Measurements from ENCODE around the gene MRO.
"Not testable (repeated sequence)": the region's sequence is repeated elsewhere in the genome, so short reads cannot be mapped to it uniquely, and the experiment has no call there.

Gene MRO

DNA sequence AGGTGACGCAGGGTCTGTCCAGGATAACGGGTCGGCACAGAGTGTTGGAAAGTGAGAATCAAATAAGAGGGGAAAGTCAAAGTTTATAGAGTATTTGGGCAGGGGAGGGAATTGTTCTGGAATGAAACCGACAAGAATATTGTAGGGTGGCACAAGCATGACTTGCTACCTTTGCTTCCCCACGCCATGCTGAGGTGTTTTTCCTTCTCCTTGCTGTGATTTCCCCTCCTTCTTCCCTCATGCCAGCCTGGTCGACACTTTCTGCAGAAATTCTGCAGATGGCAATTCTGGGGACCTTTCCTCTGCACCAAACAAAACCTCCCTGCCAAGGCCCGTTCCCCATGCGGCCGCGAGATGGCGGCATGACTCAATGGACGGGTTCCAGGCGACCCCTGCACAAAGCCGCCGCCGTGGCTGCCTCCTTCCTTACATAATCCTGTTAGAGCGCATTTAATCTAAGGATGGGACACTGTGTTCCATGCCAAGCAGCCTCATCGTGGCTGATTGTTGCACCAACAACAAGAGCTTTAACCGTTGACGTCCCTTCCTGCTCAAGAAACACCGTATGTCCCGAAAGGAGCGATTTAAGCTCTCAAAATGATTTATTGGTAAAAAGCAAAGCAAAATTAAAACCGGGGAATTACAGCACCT, at the start of gene MRO:
TSS of gene MRO (minus strand) at position 289 of the 651 bp plus-strand sequence. CDS start 10,616 bp downstream, outside the sequence.
- peak; percentile 36 for DNase-seq

DNA sequence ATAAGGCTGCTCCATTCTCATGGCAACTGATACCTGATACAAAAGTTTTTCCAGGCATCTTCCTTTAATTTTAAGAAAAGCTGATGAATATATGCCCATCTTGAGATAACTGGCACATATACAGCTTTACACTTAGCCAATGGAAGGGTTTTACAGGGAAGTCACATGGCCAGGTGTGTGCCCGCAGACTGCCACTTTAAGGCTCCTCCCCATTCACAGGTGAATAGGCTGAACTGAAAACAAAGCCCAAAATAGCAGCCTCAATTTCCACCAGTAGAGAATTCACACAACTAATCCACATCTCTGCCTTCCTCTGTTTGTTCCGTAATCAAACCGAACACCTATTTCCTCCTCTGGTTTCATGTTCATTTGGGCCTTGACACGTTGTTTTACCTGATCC, 49.3 kb upstream of the MRO start:
- DNase-seq, result no peak

DNA sequence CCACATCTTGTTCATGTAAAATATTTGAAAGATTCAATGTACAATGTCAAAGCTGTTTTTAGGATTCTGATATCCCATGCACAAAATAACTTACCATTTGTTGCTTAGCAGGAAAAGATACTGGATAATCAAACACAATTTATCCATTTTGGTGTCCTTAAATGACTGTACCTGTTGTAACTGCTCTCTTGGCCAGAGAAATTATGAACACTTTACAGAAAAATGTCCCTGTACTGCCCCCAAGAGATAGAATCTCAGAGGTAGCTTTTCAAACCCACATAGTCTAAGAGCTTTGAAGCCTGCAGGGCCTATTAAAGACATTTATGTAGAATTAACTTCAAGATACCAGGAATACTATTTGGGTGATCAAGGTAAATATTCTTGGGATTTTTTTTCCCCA, 46.9 kb upstream of the MRO start:
- no peak for DNase-seq

- DNase-seq, result no peak
These were observed 44.1 kb upstream of the MRO start for GRCh38 chr18:50863840-50864375.

DNA sequence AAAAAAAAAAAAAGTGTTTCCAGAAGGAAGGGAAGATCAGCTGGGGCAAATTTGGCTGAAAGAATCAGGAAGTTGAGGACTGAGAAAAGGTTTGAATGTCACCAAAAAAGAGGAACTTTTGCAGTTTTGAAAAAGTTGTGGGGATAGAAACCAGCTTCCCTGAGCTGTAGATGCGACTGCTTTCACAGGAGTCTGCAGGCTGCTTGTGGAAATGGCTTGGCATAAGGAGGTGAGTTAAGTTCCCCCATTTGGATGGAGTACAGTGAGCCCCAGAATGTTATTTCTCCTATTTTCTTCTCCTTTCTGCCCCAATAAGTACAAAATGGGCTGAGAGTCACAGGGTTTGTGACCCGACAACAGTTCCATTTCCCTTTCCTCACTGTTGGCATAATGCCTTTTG, 42.6 kb upstream of the MRO start:
- DNase-seq, result no peak

DNA sequence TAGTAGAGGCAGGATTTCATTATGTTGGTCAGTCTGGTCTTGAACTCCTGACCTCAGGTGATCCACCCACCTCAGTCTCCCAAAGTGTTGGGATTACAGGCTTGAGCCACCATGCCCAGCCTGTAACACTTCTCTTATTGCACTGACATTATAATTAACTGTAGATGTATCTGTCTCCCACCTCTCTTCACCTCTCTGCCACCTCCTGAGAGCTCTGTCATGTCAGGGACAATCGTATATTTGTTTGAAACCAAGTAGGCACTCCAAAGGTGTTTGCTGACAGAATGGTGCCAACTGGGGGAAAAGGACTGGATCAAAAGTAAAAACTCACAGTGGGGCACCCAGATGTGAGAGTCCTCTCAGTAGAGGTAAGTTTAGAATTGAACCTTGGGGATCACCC, 41.8 kb upstream of the MRO start:
- DNase-seq, result no peak

DNA sequence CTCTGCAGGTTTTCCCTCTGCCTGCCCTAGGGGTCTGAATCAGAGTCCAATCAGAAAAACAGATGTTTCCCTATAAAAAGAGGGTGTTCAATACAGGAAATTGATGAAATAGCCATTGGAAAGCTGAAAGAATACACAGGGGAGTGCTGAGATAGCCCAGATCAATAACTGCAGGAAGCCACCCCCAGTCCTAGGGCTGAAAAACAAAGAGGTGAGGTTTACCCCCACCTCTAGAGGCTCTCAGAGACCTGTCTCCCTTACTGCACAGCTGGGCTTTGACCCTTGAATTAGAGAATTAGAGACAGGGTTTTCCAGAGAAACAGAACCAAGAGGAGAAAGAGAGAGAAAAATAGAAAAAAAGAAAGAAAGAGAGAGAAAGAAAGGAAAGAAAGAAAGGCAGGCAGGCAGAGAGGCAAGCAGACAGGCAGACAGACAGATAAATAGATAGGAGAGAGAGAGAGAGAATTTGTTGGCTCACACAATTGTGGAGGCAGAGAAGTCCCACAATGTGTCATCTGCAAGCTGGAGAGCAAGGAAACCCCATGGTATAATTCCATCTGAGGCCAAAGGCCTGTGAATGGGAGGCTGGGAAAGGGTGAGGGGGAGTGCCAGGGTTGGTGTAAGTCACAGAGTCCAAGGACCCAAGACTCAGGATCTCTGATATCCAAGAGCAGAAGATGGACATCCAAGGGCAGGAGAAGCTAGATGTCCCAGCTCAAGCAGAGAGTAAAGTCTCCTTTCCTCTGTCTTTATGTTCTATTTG, 40.2 kb upstream of the MRO start:
- no peak for DNase-seq

DNA sequence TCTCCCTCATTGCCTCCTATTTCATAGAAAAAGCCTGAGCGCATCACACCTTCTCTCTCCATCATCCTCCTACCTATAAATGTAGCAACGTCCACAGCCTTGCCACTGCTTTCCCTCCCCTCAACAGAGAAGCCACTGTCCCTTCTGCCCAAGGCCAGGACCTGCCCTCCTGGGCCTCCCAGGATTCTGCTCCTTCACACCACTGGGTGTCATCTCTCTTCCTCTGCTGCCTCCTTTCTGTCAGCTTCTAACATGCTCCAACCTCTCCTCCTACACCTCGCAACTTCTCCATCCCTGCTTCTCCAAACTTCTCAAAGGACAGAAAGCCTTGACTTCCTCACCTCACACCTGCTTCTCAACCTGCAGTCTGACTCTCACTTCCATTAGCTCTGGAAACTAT, 37.9 kb upstream of the MRO start:
- no peak for DNase-seq

DNA sequence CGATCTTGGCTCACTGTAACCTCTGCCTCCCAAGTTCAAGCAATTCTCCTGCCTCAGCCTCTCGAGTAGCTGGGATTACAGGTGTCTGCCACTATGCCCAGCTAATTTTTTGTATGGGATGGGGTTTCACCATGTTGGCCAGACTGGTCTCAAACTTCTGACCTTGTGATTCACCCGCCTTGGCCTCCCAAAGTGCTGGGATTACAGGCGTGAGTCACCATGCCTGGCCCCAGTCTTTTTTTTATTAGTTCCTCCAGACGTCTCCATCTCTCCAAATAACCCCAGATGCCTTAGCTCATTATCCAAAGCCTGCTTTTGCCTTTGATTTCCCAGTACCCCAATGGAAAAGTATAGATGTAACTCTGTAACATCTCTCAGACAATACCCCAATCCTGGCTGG, 37.4 kb upstream of the MRO start:
- not testable (repeated sequence) for DNase-seq

DNA sequence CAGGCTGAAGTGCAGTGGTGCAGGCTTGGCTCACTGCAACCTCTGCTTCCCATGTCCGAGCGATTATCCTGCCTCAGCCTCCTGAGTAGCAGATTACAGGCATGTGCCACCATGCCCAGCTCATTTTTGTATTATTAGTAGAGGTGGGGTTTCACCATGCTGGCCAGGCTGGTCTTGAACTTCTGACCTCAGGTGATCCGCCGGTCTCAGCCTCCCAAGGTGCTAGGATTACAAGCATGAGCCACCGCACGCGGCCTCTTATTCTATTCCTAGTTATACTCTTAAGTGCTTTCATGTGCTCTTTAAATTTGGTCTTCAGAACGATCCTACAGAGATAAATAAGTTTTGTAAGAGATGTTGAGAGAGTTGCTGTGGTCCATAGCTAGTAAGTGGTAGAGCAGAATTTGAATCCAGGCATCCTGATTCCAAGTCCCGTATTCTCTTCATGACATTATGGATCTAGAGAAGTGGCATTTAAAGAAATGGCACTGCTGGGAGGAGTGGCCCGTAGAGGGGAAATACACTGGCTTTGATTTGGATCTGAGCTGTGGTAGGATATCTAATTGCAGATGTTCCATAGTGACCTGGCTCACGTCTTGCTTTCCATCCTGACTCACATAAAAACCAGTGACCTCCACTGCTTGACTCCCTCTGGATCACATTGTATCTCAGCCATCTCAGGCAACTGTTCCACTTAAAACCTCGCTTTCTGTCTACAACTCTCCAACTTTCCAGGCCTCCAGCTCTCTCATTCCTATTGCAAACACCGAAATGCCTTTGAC, 36.4 kb upstream of the MRO start:
- no peak for DNase-seq

DNA sequence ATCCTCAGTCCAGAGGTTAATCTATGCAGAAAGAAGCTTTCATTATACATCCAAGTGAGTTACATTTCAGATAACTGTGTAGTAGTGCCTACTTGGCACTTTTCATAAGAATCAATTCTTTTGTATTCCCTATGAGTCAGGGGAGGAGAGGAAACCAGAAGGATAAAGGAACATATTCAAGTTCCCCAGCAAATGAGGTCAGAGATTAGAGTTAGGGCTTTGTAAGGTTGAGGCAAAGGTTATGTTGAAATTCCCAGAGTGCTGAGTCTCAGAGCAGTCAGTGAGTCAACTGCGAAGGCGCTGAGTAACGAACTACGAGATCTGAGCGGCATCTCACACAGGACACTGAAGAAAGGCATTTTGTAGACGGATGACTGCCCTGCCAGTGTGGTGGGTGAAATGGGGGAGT, 34.1 kb upstream of the MRO start:
- DNase-seq, result no peak

- DNase-seq, result no peak
These were observed 30.7 kb upstream of the MRO start for GRCh38 chr18:50850307-50851065.

DNA sequence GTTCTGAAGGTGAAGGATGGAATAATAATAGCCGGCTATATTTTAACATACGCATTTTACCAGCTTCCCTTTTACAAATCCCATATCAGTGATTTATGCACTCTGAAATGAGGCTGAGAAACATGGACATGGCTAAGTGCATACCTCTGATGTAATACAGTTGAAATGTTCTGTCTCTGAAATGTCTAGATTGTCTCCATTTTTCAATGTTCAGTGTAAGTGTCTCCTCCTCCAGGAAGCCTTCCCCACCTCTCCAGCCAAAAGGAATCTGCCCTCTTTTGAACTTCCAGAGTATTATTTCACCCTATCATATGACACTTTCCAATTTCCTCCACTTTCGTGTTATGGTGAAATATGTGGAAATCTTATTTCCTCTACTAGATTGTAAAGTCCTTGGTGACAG, 29.6 kb upstream of the MRO start:
- no peak for DNase-seq

GRCh38 chr18:50848991-50849390, 29.2 kb upstream of the MRO start:
- no peak for DNase-seq

DNA sequence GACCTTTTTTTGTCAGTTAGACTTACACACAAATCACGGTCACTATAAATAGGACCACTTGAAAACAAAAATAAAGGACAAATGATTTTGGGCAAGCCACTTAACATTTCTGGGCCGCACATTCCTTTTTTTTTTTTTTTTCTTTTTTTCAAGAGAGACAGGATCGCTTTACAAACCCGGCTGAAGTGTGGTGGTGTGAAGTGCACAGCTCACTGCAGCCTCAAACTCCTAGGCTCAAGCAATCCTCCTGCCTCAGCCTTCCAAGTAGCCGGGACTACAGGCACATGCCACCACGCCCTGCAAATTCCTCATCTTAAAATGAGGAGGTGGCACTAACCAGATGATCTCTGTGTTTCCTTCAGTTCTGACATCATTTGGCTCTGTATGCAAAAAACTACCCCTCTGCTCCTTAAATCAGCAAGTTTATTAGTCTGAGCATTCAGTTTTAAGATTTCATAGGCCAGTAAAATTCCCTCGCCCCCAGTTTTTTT, 28.3 kb upstream of the MRO start:
- DNase-seq, result no peak

GRCh38 chr18:50847192-50847591, 27.4 kb upstream of the MRO start:
- DNase-seq, result no peak

DNA sequence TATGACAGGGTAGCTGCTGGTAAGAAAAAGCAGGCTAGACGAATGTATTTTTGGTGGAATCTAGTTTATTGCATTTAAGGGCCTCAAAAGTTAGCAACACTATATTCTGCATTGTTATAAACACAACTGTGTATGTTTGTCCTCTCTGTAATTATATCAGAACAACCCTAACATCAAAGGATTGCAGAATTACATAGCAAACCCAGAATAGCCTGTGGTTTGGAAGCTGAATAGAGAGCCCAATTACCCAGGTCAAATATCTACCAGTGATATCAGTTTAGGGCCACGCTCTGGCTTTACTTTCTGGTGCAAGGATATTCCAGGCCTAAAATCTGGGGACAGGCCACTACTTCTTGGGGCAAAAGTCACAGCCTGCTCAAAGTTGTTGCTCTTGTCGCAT, 25.1 kb upstream of the MRO start:
- no peak for DNase-seq

- DNase-seq, result no peak
These were observed 24.7 kb upstream of the MRO start for GRCh38 chr18:50844554-50844953.

DNA sequence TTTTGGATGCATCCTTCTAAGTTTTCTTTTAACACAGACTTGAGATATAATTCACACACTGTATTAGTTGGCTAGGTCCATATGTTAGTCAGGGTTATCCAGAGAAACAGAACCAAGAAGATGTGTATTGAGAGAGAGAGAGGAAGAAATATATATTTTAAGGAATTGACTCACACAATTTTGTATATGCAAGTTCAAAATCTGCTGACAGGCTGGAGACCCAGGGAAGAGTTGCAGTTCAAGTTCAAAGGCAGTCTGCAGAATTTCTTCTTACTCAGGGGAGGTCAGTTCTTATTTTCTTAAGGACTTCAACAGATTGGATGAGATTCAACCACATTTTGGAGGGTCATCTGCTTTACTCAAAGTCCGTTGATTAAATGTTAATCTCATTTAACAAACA, 23.0 kb upstream of the MRO start:
- no peak for DNase-seq

DNA sequence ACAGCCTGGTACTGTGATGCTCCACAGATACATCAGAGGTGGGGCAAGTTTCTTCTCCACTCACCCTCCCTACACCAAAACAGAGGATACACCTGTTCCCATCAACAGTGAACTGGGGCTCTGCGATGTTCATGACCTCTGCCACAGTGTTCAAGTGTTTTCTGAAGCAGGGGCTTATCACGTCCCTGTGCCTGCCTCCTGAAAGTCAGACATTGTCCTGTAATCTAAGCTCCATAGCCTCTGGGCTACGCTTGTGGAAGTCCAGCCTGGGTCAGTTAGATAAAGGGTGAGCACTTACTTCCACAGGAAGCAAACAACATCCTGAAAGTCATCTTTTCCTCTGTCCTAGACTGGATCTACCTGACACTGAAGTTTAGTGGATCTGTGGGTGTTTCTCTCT, 20.2 kb upstream of the MRO start:
- DNase-seq, result no peak

GRCh38 chr18:50839341-50839740, 19.5 kb upstream of the MRO start:
- DNase-seq, result no peak

- no peak for DNase-seq
These were observed 16.7 kb upstream of the MRO start for GRCh38 chr18:50836521-50836957.

DNA sequence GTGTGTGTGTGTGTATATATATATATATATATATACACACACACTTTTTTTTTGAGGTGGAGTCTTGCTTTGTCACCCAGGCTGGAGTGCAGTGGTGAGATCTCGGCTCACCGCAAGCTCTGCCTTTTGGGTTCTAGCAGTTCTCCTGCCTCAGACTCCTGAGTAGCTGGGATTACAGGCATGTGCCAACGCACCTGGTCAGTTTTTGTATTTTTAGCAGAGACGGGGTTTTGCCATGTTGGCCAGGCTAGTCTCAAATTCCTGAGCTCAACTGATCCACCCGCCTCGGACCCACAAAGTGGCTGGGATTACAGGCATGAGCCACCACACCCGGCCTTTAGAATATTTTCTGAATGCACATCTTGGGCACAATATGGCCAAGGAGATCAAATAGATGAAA, 13.7 kb upstream of the MRO start:
- DNase-seq, result not testable (repeated sequence)

All from DMS 273 treated with DMSO at 0.1 percent for 48 hours (cell line).